Activated CD8-positive, alpha-beta memory T cell treated with anti-CD3 and anti-CD28 coated beads, Interleukin-2, amount 50 U/mL, for 24 hours (primary cell): ENCODE data around the gene RPP25L.

Experiments
- DNase-seq: peaks from one replicate; pipeline ENCODE4 v3.0.0-alpha.2; 2020; ENCODE audit errors: extremely low read depth

Gene RPP25L

GRCh38 chr9:34637356-34638137 is 25.6 kb upstream of the RPP25L start, which contains the start of gene SIGMAR1:
TSS of gene SIGMAR1 (minus strand) at chr9:34637787. CDS start at chr9:34637697, 90 bp downstream.
- peak; percentile 81 for DNase-seq

GRCh38 chr9:34636791-34637355 is 25.0 kb upstream of the RPP25L start:
- no peak for DNase-seq

- no peak for DNase-seq
Measured at GRCh38 chr9:34635556-34635955, 23.7 kb upstream of the RPP25L start.

- no peak for DNase-seq
Measured at GRCh38 chr9:34634551-34635248, 22.8 kb upstream of the RPP25L start.

GRCh38 chr9:34633851-34634550 is 22.1 kb upstream of the RPP25L start:
- no peak for DNase-seq

GRCh38 chr9:34633166-34633565 is 21.3 kb upstream of the RPP25L start:
- no peak for DNase-seq

- no peak for DNase-seq
Measured at GRCh38 chr9:34630402-34631154, 18.7 kb upstream of the RPP25L start.

- DNase-seq = no peak
Measured at GRCh38 chr9:34629491-34629808, 17.6 kb upstream of the RPP25L start.

GRCh38 chr9:34628656-34629490 is 17.0 kb upstream of the RPP25L start, which contains the start of gene ARID3C:
TSS of gene ARID3C (minus strand) at chr9:34629066. CDS start at chr9:34628014, 1,052 bp downstream.
- DNase-seq = no peak

GRCh38 chr9:34627716-34628655 is 16.1 kb upstream of the RPP25L start:
- DNase-seq = no peak

GRCh38 chr9:34625186-34625486 is 13.2 kb upstream of the RPP25L start:
- no peak for DNase-seq

- no peak for DNase-seq
Measured at GRCh38 chr9:34624475-34625185, 12.7 kb upstream of the RPP25L start.

- no peak for DNase-seq
Measured at GRCh38 chr9:34623374-34624235, 11.7 kb upstream of the RPP25L start.

GRCh38 chr9:34620061-34620994 is 8.4 kb upstream of the RPP25L start, which contains the start of gene DCTN3:
TSS of gene DCTN3 (minus strand) at chr9:34620495. CDS start at chr9:34620464, 31 bp downstream.
- DNase-seq = peak; percentile 83

- DNase-seq = no peak
Measured at GRCh38 chr9:34615132-34615531, 3.2 kb upstream of the RPP25L start.

GRCh38 chr9:34612788-34613390 is 992 bp upstream of the RPP25L start:
- peak; percentile 21 for DNase-seq
